ENCODE measurements around the gene CLDN24.

Gene CLDN24

DNA sequence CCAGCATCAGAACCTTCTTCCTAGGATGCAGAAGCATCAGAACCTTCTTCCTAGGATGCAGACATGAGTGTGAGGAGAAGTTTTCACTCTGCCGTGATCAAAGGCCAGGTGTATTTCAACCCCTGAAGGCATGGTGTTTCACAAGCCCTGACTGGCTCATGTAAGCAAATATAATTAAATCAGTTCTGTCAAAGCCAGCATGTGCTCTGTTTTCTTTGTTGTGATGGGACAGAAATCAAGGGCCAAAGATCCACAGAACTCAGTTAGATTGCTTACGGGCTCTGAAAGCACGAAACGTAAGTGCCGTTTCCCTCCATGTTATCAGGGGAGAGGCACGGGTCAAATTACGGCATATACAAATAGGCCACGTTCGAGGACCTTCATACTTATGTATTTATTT, 32.0 kb upstream of the CLDN24 start:
- Histone ChIP-seq H3K14ac (ENCODE audit: low read length in 2 of 2) (no peak overlapping the region), H3K27ac (ENCODE audit: low read length, poor library complexity, severe bottlenecking) (no peak overlapping the region), H3K36me3 (ENCODE audit: control insufficient read depth in 1 of 2, insufficient read depth in 2 of 2, low read depth in 1 of 2, low read length in 2 of 2) (no peaks in the 10 kb centered on the region), H3K18ac (ENCODE audit: low read depth in 1 of 2, low read length in 2 of 2) (no peak overlapping the region), H2BK120ac (ENCODE audit: low read depth, low read length) (no peak overlapping the region), H2AK5ac (ENCODE audit: low read length, severe bottlenecking) (no peak overlapping the region), H3K9ac (ENCODE audit: low read length) (no peak overlapping the region), H2AFZ (ENCODE audit: low read depth, low read length) (no peak overlapping the region), H3K4ac (ENCODE audit: low read depth in 1 of 2, low read length in 2 of 2) (no peak overlapping the region), H4K91ac (ENCODE audit: low read length) (no peak overlapping the region), H3K4me2 (ENCODE audit: low read length, poor library complexity, severe bottlenecking) (no peak overlapping the region), H3K4me3 (ENCODE audit: insufficient read depth in 1 of 2, low read depth in 1 of 2, low read length in 2 of 2) (no peak overlapping the region), H3K23ac (ENCODE audit: low read length in 2 of 2) (no peak overlapping the region), H3K4me1 (ENCODE audit: control insufficient read depth, insufficient read depth, low read depth, low read length) (no peaks in the 10 kb centered on the region), H2BK15ac (ENCODE audit: low read depth, poor library complexity, severe bottlenecking) (no peak overlapping the region), H4K8ac (ENCODE audit: low read length) (no peak overlapping the region), H3K9me3 (ENCODE audit: control insufficient read depth, low read length) (no peaks in the 10 kb centered on the region), H3K79me1 (replicated peaks; ENCODE audit: low read length, poor library complexity, severe bottlenecking) (no peaks in the 10 kb centered on the region), H3K27me3 (ENCODE audit: control insufficient read depth in 1 of 2, insufficient read depth in 1 of 2, low read length in 2 of 2) (peaks cover 0 to 28% of the 10 kb centered on the region in 2 experiments), H2BK5ac (ENCODE audit: low read depth, low read length, poor library complexity, severe bottlenecking) (no peak overlapping the region), H2BK12ac (ENCODE audit: low read length in 2 of 2) (no peak overlapping the region)
- 88% methylated on average over 9 of the region's 9 CpGs for WGBS
- no peak for DNase-seq

GRCh38 chr4:183353557-183353956, 31.3 kb upstream of the CLDN24 start:
- Histone ChIP-seq H3K79me1 (replicated peaks; ENCODE audit: low read length, poor library complexity, severe bottlenecking) (no peaks in the 10 kb centered on the region), H2AK5ac (ENCODE audit: low read length, severe bottlenecking) (no peak overlapping the region), H2BK120ac (ENCODE audit: low read depth, low read length) (no peak overlapping the region), H2BK15ac (ENCODE audit: low read depth, poor library complexity, severe bottlenecking) (no peak overlapping the region), H3K14ac (ENCODE audit: low read length in 2 of 2) (no peak overlapping the region), H2AFZ (ENCODE audit: low read depth, low read length) (no peak overlapping the region), H3K4me2 (ENCODE audit: low read length, poor library complexity, severe bottlenecking) (no peak overlapping the region), H4K91ac (ENCODE audit: low read length) (no peak overlapping the region), H3K18ac (ENCODE audit: low read depth in 1 of 2, low read length in 2 of 2) (no peak overlapping the region), H3K27ac (ENCODE audit: low read length, poor library complexity, severe bottlenecking) (no peak overlapping the region), H3K4me1 (ENCODE audit: control insufficient read depth, insufficient read depth, low read depth, low read length) (peaks cover 3% of the 10 kb centered on the region), H3K4ac (ENCODE audit: low read depth in 1 of 2, low read length in 2 of 2) (no peak overlapping the region), H3K36me3 (ENCODE audit: control insufficient read depth in 1 of 2, insufficient read depth in 2 of 2, low read depth in 1 of 2, low read length in 2 of 2) (no peaks in the 10 kb centered on the region), H3K4me3 (ENCODE audit: insufficient read depth in 1 of 2, low read depth in 1 of 2, low read length in 2 of 2) (no peak overlapping the region), H2BK12ac (ENCODE audit: low read length in 2 of 2) (no peak overlapping the region), H4K8ac (ENCODE audit: low read length) (no peak overlapping the region), H2BK5ac (ENCODE audit: low read depth, low read length, poor library complexity, severe bottlenecking) (no peak overlapping the region), H3K23ac (ENCODE audit: low read length in 2 of 2) (no peak overlapping the region), H3K27me3 (ENCODE audit: control insufficient read depth in 1 of 2, insufficient read depth in 1 of 2, low read length in 2 of 2) (peaks cover 0 to 28% of the 10 kb centered on the region in 2 experiments), H3K9ac (ENCODE audit: low read length) (no peak overlapping the region), H3K9me3 (ENCODE audit: control insufficient read depth, low read length) (no peaks in the 10 kb centered on the region)
- DNase-seq: no peak
- 94% methylated on average over 8 of the region's 8 CpGs for WGBS

DNA sequence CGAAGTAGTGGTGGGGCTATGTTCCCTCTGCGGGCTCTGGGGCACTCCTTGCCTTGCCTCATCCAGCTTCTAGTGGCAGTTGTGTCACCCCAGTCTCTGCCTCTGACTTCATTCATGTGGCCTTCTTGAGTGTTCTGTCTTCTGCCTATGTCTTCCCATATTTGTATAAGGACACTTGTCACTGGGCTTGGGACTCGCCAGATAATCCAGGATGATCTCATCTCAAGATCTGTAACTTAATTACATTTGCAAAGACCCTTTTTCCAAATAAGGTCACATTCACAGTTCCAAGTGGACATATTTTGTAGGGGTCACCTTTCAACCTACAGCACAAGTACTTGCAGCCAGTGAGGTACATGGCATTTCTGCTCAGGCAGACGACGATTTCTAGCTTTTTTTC, 30.3 kb upstream of the CLDN24 start:
- 92% methylated on average over 3 of the region's 5 CpGs for WGBS
- H4K8ac ChIP-seq (ENCODE audit: low read length): no peak overlapping the region
- no peak overlapping the region for H2AFZ ChIP-seq (ENCODE audit: low read depth, low read length)
- H2BK5ac ChIP-seq (ENCODE audit: low read depth, low read length, poor library complexity, severe bottlenecking): no peak overlapping the region
- no peak overlapping the region for H2BK15ac ChIP-seq (ENCODE audit: low read depth, poor library complexity, severe bottlenecking)
- no peaks in the 10 kb centered on the region for H3K79me1 ChIP-seq (replicated peaks; ENCODE audit: low read length, poor library complexity, severe bottlenecking)
- H3K9me3 ChIP-seq (ENCODE audit: control insufficient read depth, low read length): no peaks in the 10 kb centered on the region
- H3K18ac ChIP-seq (ENCODE audit: low read depth in 1 of 2, low read length in 2 of 2): no peak overlapping the region
- no peak overlapping the region for H3K4ac ChIP-seq (ENCODE audit: low read depth in 1 of 2, low read length in 2 of 2)
- H3K14ac ChIP-seq (ENCODE audit: low read length in 2 of 2): no peak overlapping the region
- no peaks in the 10 kb centered on the region for H3K36me3 ChIP-seq (ENCODE audit: control insufficient read depth in 1 of 2, insufficient read depth in 2 of 2, low read depth in 1 of 2, low read length in 2 of 2)
- no peak overlapping the region for H3K23ac ChIP-seq (ENCODE audit: low read length in 2 of 2)
- DNase-seq: no peak
- no peak overlapping the region for H4K91ac ChIP-seq (ENCODE audit: low read length)
- H3K27ac ChIP-seq (ENCODE audit: low read length, poor library complexity, severe bottlenecking): no peak overlapping the region
- no peak overlapping the region for H2BK12ac ChIP-seq (ENCODE audit: low read length in 2 of 2)
- H3K4me3 ChIP-seq (ENCODE audit: insufficient read depth in 1 of 2, low read depth in 1 of 2, low read length in 2 of 2): no peak overlapping the region
- H3K4me1 ChIP-seq (ENCODE audit: control insufficient read depth, insufficient read depth, low read depth, low read length): peaks cover 4% of the 10 kb centered on the region
- no peak overlapping the region for H3K9ac ChIP-seq (ENCODE audit: low read length)
- no peak overlapping the region for H2AK5ac ChIP-seq (ENCODE audit: low read length, severe bottlenecking)
- no peak overlapping the region for H2BK120ac ChIP-seq (ENCODE audit: low read depth, low read length)
- H3K27me3 ChIP-seq (ENCODE audit: control insufficient read depth in 1 of 2, insufficient read depth in 1 of 2, low read length in 2 of 2): peaks cover 0 to 24% of the 10 kb centered on the region in 2 experiments
- no peak overlapping the region for H3K4me2 ChIP-seq (ENCODE audit: low read length, poor library complexity, severe bottlenecking)

DNA sequence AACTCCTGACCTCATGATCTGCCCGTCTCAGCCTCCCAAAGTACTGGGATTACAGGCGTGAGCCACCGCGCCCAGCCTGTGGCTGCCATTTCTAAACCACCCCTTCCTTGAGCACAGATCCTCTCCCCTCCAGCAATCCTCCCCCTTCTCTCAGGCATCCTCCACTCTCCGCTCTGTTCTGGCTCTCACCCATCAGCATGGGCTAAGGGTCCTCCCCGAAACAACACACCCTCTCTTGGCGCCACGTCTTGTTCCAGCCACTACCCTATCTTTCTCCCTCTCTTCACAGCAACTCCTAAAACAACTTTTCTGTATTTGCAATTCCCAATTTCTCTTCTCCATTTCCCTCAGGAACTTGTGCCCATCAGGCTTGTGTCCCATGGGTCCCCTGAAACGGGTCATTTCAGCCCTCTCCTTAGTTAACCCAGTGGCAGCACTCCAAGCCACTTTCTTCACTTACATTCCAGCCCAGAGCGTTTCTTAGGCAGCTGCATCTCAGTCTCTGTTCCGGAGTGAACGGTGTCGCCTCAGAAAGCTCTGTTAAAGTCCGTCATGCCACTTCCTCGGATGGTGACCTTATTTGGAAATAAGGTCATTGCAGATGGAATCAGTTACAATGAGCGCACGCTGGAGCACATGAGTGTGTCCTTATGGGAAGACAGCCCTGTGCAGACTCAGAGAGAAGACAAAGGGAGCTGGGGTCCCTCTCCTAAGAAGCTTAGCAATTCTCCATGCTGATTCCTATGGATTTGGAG, 28.3 kb upstream of the CLDN24 start:
- Histone ChIP-seq H4K91ac (ENCODE audit: low read length) (no peak overlapping the region), H3K4me2 (ENCODE audit: low read length, poor library complexity, severe bottlenecking) (no peak overlapping the region), H3K9me3 (ENCODE audit: control insufficient read depth, low read length) (no peaks in the 10 kb centered on the region), H2BK12ac (ENCODE audit: low read length in 2 of 2) (no peak overlapping the region), H2BK5ac (ENCODE audit: low read depth, low read length, poor library complexity, severe bottlenecking) (no peak overlapping the region), H2BK120ac (ENCODE audit: low read depth, low read length) (no peak overlapping the region), H2AFZ (ENCODE audit: low read depth, low read length) (no peak overlapping the region), H3K36me3 (ENCODE audit: control insufficient read depth in 1 of 2, insufficient read depth in 2 of 2, low read depth in 1 of 2, low read length in 2 of 2) (no peaks in the 10 kb centered on the region), H3K23ac (ENCODE audit: low read length in 2 of 2) (no peak overlapping the region), H3K4ac (ENCODE audit: low read depth in 1 of 2, low read length in 2 of 2) (no peak overlapping the region), H3K14ac (ENCODE audit: low read length in 2 of 2) (no peak overlapping the region), H3K4me1 (ENCODE audit: control insufficient read depth, insufficient read depth, low read depth, low read length) (peaks cover 5% of the 10 kb centered on the region), H3K9ac (ENCODE audit: low read length) (no peak overlapping the region), H4K8ac (ENCODE audit: low read length) (peak overlapping the region; percentile 4), H3K27me3 (ENCODE audit: control insufficient read depth in 1 of 2, insufficient read depth in 1 of 2, low read length in 2 of 2) (peaks cover 0 to 20% of the 10 kb centered on the region in 2 experiments), H3K79me1 (replicated peaks; ENCODE audit: low read length, poor library complexity, severe bottlenecking) (no peaks in the 10 kb centered on the region), H2BK15ac (ENCODE audit: low read depth, poor library complexity, severe bottlenecking) (no peak overlapping the region), H3K4me3 (ENCODE audit: insufficient read depth in 1 of 2, low read depth in 1 of 2, low read length in 2 of 2) (no peak overlapping the region), H3K18ac (ENCODE audit: low read depth in 1 of 2, low read length in 2 of 2) (no peak overlapping the region), H2AK5ac (ENCODE audit: low read length, severe bottlenecking) (no peak overlapping the region), H3K27ac (ENCODE audit: low read length, poor library complexity, severe bottlenecking) (no peak overlapping the region)
- WGBS: 96% methylated on average over 17 of the region's 17 CpGs
- DNase-seq: no peak
